Stimulated activated CD4-positive, alpha-beta T cell treated with anti-CD3 and anti-CD28 coated beads, Interleukin-2, amount 100 ng/mL, for 48 hours (primary cell): ENCODE results near the gene APBB2.
"Not testable (repeated sequence)": the region's sequence is repeated elsewhere in the genome, so short reads cannot be mapped to it uniquely, and the experiment has no call there.

ENCODE experiments used
- DNase-seq, 2 donors: peaks; one replicate each; pipeline ENCODE4 v3.0.0-alpha.2; 2020

Gene APBB2

DNA sequence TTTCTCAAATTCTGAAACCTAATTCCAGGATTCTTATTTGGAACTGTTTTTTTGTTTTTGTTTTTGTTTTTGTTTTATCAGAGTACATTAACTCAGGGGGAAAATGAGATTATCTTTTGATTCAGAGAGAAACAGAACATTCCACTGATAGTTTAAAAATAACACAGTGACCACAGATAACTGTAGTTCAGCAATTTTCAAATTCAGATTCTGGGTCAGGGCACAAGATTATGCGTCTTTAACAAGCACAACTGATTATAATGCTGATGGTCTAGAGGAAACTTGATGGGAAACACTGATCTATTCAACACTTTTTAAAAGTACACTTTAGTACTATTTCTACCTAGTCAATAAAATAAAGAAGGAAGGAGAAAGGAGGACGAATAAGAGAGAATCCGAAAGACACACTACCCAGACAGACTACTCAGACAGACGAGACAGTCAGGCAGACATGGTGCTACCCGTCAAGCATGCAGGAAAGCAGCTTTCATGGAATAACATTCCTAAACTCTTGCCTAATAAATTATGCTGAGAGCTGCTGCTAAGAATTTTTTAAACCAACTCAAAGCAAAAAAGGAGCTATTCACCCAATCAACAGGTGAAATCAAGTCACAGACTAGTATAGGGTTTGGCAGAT is 59.0 kb downstream of the APBB2 start:
- DNase-seq = no peak

DNA sequence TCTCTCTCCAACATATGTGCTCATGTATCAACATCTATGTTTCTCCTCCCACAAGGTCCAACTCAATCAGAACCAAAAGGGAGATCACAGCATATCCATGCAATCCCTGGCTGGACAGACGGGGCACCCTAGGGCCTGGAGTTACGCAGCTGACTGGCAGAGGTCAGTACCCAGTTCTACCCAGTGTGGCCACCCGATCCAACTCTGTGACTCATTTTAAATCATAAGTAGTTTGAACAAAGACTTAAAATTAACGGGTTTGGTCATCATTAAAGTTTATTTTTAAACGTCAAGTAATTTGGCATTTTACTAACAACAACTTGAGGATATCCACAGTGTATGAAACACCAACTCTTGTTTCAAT is 59.5 kb downstream of the APBB2 start:
- no peak for DNase-seq

DNA sequence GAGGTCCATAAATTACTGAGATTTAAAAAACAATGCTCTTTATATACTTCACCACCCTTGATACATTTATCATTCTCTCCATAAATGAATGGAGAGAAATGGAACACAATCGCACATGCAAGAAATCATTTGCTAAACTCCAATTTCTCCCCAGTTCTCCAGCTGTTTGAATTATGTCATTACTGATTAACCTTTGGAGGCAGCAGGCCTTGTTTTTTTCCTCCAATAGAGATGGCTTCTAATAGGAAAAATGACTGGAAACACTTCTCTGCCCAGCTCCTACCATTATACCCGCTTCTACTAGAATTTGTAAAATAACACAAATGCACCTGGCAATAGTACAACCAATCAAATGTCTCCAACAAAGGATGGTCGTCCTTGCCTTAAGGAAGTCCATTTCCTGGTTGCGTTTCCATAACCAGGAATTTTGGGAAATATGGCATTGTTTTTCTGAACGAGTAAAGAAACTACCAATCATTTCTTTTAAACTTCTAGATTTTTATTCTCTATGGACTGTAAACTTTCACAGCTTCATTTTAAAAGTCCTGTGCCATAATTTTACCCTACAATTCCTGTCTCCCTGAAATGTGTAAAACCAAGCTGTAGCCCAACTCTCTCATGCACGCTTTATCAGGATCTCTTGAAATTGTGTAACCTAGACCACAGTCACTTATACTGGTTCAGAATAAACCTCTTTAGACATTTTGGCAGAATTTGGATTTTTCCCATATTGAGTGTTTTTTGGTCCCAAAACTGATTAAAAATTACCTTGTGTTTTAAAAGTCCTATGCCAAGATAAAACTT is 60.1 kb downstream of the APBB2 start:
- DNase-seq = no peak

DNA sequence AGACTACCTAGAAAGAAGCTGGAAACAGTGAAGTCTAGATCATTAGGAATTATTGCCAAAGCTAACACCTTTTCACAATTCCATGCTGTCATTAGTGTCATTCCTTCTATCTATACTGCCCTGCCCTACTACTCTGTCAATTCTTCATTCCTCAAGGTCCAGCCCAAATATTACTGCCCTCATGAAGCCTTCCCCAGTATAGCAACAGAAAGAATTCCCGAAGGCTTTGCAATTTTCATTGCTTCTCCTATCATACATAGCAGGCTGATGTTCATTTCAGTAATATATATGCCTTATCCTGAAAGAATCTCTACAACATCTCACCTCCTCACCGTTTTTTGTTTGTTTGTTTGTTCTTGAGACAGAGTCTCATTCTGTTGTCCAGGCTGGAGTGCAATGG is 63.9 kb downstream of the APBB2 start:
- DNase-seq = no peak

DNA sequence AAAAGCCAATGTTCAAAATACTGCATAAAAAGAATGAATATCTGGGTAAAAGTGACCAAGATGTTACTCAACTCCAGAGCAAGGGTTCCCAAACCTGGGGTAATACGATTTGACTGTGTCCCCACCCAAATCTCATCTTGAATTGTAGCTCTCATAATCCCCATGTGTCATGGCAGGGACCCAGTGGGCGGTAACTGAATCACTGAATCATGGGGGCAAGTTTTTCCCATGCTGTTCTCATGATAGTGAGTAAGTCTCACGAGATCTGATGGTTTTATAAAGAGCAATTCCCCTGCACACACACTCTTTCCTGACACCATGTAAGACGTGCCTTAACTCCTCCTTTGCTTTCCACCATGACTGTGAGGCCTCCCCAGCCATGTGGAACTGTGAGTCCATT is 64.8 kb downstream of the APBB2 start:
- DNase-seq = not testable (repeated sequence)

DNA sequence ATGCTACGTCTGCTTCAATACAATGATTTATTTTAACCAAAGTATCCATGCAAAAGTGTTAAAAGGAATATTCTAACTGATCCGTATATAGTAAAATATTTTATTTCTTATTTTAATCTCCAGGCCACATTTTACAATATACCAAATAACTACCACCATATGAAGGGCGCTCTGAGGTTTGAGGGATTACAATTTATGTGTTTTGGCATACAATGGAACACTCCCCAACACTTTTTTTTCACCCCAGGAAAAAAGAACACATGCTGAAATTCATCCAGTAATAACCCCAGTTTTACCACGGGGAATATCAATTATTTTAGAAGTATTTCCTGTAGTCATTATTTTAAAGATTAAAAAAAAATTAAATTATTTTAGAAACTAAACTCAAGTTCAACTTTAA is 65.4 kb downstream of the APBB2 start:
- DNase-seq = no peak

DNA sequence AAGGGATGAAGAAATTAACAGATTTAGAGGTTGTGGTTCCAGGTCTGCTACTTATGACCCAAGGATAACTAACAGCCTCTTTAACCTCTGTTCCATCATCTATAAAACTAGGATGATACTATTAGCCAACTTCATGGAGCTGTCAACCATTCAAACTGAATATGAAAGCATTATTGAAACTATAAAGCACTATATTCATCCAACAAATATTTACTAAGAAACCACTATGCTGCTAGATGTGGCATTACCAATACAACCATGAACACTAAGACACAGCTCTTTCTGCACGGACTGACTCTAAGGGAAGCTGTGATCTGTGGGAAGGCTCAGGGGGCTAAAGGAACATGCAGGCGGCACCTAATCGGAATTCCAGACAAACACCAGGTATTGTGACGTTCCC is 66.0 kb downstream of the APBB2 start:
- DNase-seq = no peak

DNA sequence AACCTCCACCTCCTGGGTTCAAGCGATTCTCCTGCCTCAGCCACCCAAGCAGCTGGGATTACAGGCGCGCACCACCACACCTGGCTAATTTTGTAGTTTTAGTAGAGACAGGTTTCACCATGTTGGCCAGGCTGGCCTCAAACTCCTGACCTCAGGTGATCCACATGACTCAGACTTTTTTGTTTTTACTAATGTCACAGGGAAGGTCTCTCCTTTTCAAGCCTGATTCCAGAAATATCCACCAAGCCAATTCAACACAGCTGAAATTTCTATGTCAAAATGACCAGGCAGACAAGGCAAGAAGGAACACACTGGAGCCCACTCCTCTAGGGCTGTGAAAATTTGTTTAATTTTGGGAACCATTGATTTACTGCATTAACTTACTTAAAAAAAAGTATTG is 66.8 kb downstream of the APBB2 start:
- DNase-seq = not testable (repeated sequence)

DNA sequence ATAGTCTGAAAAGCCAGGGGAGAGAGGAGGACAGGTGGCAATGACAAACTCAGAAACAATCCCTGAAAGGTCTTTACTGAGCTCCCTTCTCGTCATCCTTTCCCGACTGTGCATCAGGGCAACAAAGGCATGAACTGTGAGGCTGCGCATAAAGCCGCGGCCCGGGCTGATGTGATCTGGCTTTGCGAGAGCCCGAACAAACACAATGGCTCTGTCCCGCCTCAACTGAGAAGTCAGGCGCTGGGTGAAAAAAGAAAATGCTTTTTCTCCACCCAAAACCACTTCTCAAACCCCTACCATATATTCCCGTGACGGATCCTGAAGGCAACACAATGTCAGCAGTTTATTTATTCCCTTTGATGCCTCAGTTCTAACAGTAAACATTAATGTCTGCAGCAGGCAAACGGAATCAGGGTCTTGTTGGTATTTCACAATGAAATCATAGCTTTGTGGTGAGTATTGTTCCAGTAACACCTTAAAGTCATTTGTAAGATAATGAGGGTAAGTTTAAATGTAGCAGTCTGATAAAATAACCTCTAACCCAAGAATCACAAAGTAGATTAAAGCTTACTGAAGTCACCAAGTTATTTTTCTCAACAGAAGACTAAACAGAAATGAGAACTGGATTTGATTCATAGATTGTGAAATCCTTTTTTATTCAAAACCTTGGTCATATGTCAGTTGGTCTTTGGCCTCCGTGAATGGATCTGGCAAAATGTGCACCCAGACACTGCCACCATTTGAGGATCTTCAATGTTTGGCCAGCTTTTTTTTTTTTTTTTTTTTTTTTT is 67.4 kb downstream of the APBB2 start:
- no peak for DNase-seq

DNA sequence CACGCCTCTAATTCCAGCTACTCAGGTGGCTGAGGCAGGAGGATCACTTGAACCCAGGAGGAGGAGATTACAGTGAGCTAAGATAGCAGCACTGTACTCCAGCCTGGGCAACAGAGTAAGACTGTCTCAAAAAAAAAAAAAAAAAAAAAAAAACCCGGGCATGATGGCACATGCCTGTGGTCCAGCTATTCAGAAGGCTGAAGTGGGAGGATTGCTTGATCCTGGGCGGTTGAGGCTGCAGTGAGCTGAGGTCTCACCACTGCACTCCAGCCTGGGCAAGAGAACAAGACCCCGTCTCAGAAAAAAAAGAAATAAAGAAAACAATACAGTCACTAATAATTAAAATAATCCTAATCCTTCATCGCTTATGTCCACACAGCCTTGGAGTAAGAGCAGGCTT is 68.1 kb downstream of the APBB2 start:
- DNase-seq = no peak

DNA sequence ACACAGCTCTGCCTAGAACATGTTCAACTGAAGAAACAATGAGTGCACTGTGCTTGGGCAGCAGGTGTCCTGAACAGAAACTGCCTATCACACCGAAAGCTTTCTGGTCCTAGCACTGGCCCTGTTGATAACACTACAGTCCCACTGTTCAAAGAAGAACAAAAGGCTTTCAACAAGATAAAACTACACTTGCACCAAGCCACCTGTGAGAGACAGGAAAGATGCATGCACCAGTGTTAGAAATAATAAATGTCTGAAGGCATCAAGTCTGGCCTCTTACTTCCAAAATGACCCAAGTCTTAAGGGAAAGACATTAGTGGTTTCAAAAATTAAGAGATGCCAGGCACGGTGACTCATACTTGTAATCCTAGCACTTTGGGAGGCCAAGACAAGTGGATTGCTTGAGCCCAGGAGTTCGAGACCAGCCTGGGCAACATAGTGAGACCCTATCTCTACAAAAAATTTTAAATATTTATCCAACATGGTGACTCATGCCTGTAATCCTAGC is 68.7 kb downstream of the APBB2 start:
- no peak for DNase-seq

DNA sequence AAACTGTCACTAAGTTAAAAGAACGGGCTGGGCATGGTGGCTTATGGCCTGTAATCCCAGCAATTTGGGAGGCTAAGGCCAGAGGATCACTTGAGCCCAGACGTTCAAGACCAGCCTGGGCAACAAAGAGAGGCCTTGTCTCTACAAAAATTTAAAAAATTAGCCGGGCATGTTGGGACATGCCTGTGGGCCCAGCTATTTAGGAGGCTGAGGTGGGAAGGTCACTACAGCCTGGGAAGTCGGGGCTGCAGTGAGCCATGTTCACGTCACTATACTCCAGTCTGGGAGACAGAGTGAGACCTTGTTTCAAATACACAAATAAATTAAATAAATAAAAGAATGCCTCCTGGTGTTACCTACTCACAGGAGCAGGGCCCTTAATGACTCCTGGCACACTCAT is 69.5 kb downstream of the APBB2 start:
- no peak for DNase-seq

DNA sequence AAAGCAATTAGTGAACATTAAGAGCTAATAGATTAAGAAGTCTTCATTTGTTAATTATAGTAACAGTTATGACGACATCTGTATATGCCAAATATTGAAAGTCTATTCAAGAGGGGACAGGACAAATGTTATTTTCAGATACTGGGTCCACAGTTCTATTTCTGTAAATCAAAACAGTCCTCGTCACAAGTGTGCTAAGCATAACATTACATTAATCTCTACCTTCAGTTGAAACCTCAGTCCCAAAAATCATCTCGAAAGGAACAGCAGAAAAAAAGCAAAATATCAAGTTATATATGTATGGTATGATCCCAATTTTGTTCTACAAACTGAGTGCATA is 70.3 kb downstream of the APBB2 start:
- DNase-seq = no peak

DNA sequence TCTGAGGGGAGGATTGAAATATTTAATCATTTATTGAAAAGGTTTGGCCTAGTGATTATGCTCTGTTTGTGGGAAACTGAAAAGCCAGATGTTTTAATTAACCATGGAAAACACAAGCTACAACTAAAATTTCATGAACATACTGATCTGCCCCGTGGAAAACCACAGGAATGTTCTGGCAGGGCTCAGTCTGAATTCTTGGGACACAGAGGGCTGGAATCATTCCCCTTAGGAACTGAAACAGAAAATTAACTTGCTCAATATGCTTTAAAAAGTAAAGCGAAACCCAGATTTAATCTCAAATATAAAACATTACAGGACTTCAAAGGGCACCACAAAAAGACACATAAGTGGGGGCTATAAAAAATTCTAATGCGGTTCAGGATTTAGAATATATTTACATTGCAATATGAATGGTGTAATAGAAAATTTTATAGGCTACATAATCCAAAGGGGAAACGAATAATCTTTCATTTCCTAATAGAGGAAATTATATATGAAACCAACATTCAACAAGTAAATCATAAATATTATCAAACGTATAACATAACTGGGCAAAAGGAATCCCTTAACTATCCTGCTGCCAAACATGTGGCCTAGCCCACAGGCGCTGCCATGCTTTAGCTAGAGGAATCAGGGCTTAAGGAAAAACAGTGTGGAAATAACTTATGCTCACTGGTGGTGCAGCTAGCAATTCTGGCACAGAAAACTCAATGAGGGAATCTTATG is 70.9 kb downstream of the APBB2 start:
- DNase-seq = no peak

DNA sequence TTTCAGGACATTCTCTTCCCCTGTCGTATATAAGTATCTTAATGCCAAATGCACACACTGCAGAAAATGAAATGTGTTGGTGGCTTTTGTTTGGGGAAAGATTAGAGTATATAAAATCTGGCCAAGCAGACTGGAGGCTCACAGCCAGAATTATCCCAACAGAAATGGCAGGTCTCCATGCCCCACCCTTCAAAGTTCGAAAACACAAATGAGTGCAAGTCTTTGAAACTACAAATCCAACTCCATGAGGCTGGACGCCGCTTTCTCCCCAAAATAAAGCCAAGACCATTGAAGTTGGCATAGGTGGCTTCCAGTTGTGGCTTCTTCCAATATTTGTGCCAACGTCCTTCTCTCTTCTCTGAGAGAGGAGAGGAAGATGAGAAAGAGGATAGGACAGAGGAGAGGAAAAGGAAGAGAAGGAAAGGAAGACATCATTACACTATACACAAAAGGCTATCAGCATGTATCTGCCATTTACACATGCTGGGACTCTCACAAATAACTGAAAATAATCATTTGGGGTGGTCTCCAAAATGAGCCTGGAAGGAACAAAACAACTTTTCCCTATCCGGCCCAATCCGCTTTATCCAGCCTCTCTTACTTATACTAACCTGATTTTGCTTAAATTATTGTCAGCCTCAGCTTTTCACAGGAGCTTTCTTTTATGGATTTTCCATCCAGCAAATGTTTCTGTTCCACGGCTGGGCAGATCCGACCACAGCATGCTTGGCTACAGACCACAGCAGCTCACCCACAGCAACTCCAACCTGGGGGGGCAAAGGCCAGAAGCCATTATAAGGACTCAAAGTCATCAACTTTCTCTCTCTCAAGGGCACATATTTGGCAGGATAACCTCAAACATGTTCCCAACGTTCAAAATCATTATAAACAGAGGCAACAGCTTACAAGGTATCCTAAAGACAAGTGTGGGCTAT is 71.7 kb downstream of the APBB2 start:
- no peak for DNase-seq

DNA sequence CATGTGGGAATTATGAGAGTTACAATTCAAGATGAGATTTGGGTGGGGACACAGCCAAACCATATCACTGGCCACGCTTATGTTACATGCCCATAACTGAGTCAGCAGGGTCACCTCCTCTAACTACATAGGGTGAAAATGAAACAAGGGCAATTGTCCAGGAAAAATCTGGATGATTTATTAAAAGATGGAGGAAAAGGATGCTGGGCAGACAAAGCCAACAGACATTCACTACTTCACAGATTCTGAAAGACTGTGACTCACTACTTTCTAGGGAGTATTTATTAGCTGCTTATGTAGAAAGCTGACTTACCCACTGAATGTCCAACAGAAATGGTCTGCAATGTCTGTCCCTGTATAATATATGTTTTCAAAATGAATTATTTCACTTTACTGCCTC is 72.4 kb downstream of the APBB2 start:
- no peak for DNase-seq

DNA sequence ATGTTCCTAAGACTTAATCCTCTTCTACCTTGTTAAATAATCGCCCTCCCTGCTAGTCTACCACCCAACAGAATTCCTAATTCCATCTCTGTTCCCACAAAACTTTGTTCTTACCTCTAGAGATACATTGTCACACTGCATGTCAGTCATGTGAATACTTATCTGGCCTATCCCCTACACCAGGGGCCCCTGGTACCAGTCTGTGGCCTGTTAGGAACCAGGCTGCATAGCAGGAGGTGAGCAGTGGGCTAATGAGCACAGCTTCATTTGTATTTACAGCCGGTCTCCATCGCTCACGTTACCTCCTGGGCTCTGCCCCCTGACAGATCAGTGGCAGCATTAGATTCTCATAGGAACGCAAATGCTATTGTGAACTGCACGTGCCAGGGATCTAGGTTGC is 73.9 kb downstream of the APBB2 start:
- DNase-seq = no peak

DNA sequence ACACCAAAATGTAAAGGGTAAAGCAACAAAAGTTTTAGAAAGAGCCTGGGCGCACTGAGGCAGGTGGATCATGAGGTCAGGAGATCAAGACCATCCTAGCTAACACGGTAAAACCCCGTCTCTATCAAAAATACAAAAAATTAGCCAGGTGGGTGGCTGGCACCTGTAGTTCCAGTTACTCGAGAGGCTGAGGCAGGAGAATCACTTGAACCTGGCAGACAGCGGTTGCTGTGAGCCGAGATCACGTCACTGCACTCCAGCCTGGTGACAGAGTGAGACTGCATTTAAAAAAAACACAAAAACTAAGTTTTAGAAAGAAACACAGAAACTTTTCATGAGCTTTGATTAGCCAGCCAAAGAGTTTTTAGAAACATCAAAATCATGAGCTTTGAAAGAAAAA is 76.5 kb downstream of the APBB2 start:
- no peak for DNase-seq

DNA sequence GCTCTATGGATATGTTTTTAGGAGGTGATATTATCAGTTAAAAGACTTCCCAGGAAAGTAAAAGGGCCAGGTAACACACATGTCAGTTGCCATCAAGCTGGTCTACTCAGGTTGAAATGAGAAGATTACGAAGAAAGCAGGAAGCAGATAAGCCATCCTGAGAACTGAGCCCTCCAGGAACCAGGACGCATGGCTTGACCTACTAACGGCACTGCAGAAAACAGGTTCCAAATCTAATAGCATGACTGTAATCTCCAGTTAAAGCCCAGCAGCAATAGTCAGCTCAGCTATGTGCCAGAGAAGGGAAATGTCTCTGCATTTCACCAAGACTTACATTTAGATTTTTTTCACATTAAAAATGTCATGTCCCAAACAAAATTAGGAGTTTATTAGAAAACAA is 77.9 kb downstream of the APBB2 start:
- no peak for DNase-seq

DNA sequence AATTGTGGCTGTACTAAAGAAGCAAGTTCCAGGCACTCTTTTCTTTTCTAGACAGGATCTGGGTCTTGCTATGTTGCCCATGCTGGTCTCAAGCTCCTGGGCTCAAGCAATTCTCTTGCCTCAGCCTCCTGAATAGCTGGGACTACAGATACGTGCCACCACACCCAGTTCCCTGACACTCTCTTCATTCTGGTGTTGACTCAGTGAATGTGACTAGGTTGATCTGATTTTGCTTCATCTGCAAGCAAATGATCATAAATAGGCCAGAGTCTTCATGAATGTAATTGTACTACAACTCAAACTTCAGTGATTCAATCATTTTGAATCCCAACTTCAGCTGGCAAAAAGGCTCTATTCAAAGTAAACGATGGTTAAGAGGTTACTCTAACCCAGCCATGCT is 78.5 kb downstream of the APBB2 start:
- no peak for DNase-seq

DNA sequence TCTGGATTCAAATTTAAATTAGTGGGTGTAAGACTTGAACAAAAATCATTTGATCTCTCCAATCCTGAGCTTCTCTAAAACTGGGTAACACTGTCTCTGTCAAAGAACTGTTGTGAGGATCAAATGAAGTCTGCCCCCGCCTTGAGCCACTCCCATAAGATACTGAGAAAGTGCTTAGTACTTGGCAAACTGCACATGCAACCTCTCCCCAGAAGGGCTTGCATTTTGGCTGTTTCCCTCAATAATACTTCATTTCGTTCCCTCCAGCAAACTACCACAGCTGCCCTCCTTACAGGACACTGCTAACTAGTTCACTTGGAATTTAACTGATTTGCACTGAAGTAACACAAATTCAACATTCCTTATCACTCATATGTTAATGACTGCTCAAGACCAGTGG is 79.8 kb downstream of the APBB2 start:
- DNase-seq = no peak

DNA sequence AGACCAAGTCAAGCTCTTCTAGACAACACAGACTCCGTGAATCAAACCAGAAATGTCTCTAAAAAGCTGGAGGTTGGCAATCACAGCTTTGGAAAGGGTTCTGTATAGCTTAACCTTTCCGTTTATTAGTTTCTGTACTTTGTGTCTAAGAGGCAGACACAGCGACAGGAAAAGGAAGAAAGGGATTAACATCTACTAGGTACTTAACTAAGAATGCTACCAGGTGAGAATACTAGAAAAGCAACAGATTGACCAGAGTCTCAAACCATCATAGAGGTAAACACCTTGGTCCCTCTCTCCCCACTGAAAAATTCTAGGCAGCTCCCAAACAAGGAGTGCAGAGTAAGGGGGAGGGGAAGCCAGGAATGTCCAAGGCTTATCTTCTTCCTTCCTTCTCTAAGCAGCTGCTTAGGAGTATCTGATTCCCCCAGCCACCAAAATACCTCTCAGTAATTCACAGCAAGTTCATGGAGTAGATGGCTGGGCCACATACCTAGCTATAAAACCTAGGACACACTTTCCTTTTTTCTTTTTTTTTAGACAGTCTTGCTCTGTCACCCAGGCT is 80.8 kb downstream of the APBB2 start:
- no peak for DNase-seq
